CD4-positive, alpha-beta T cell treated with Interleukin-15 for 4 hours (primary cell): ENCODE measurements around the gene MYL12B.

Source experiments
- DNase-seq: peaks from one replicate; pipeline ENCODE4 v3.0.0-alpha.2; 2020; ENCODE audit warnings: low spot score

Gene MYL12B

DNA sequence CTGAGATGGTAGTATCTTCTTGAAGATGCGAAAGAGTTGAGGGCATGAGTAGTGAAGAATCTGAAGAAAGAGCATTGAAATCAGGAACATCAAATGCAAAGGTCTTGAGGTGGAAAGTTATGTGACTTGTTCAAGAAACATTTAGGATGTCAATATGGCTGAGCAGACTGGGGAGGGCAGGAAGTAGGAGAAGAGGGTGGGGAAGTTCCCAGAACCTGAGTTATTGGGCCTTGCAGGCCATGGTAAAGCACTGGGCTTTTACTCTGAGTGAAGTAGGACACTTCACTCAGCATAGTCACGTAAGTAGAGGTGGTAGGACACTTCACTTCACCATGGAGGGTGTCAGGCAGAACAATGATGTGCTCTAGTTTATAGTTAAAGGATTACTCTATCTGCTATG, 26.1 kb upstream of the MYL12B start:
- no peak for DNase-seq

DNA sequence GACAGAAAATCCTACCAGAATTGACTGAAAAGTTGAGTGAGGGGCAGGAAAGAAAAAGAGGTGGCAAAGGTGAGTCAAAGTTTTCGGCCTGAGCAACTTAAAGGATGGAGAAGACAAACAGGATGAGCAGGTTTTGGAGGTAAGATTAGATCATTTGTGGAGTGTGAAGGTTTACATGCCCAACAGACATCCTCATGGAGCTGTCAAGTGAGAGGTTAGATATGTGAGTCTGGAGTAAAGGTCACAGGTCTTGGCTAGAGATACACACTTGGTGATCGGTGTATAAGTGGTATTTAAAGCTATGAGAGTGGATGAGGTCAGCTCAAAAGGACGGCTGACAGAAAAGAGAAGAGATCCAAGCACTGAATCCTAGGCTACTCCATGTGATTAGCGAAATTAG, 25.5 kb upstream of the MYL12B start:
- no peak for DNase-seq

DNA sequence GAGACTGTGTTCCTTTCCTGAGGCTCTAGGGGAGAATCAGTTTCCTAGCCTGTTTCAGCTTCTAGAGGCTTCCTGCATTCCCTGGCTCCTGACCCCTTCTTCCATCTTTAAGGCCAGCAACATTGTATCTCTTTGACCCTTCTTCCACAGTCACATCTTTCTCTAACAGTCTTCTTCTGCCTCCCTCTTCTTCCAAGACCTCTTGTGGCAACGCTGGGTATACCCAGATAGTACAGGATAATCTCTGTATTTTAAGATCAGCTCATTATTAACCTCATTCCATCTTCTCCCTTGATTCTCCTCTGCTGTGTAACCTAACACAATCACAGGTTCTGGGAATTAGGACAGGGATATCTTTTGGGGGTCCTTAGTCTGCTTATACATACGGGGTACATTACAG, 23.2 kb upstream of the MYL12B start:
- DNase-seq, result no peak

DNA sequence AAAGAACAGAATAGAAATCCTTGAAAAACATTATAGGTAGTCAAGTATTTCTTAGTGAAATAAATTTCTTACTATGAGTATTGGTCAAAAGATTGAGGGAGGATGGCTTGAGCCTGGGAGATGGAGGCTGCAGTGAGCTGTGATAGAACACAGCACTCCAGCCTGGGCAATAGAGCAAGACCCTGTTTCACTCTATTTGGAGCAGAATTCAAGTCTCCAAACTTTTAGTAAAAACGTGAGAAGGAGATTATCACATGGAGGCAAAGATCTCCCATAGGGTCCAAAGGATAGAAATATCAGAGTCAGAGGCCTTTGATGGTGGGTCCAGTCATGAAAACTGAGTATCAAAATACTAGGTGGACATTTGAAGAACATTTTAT, 16.8 kb upstream of the MYL12B start:
- DNase-seq, result no peak

- DNase-seq, result peak; percentile 80
Observed at GRCh38 chr18:3245853-3246634, 15.9 kb upstream of the MYL12B start.

DNA sequence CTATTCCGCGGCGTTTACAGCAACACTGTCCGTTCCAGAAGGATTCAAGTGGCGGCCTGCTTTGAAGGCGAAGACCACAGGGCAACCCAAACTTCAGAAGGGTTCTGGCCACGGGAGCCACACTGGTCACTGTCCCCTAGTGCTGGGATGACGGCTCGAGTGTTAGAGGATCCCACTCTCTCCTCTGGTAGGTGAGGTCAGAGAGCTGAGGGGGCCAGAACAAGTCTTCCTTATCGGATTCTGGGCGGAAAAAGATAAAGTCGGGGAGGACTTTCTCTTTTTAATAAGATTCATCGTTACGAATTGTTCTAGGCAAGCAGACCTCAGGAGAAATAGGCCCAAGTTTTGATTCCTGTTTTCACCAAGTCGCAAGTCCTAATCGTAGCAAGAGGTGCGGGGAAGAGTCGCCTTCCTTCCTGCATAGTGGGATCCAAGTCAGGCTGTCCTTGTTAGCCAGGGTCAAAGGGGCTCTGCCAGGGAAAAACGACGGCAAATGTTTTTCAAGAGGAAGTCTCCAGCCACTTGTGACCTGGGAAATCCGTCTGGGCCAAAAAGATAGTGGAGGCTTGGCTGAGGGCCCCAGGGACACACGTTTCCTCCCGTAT, 15.2 kb upstream of the MYL12B start:
- no peak for DNase-seq

DNA sequence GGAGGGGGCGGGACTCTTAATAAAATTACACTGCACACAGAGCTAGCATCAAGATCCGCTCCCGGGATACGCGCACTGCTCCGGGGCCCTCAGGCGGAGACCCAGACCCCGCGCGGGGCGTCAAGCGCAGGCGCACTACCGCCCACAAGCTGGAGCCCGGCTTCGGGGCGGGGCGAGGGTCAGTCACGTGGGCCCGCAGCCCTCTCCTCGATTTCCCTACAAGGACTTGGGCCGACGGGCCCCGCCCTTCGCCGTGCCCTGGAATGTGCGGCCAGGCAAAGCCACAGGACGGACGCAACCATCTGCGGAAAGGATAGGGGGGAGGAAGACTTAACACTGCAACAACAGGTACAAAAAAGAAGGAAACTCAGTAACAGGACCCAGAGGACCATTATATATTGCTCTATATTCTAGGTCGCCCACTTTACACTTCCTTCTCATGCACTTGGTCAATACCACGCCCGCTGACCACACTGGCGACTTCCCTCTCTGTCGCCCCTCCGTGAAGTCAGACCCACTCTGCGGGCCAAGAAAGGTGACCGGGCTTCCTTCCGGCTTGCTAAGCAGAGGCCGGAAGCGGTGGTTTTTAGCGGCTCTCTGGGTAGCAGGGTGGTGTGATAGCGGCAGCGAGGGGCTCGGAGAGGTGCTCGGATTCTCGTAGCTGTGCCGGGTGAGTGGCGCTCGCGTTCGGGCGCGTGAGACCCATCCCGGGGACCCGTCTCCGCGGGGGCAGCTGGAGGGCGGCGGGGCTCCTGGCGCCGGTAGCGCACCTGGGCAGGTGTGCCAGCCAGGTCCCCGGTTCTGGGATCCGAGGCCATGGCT, 14.5 kb upstream of the MYL12B start, which contains the start of gene MYL12A:
MYL12A (plus strand) TSS at position 562 of the 822 bp plus-strand sequence. CDS start 5,447 bp downstream, outside the sequence.
- peak; percentile 94 for DNase-seq

GRCh38 chr18:3248062-3248657, 13.8 kb upstream of the MYL12B start:
- DNase-seq, result no peak

- peak; percentile 77 for DNase-seq
Observed at GRCh38 chr18:3248658-3249359, 13.1 kb upstream of the MYL12B start.

- peak; percentile 45 for DNase-seq
Observed at GRCh38 chr18:3250237-3251107, 11.5 kb upstream of the MYL12B start.

DNA sequence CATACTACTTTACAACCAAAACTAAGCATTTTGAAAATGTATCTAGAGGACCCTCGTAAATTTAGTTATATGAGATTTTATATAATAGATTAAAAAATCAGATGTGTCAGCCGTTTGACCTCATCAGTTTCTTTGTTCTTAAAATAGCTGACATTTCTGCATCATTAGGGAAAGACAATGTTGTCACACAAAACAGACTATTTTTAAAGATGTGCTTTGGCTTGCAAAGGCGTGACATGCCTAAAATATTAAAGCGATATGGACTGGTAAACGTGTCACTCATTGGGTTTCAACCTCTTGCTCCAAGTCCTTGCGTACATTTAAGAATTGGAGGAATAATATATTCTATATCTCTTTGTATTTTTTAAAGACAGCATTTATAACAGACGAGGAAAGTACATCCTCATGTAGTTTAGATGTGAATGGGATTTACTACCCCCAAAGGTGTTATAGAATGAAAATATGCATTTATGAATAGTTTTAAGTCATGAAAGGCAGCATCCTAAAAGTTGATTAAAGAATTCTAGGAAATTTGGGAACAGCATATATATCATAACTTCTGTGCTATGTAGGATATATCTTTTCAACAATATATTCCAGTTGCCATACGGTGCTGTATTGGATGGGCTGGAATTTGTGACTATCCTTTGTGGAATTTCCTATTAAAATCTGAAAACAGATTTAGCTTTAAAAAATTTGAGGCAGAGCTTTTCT, 10.5 kb upstream of the MYL12B start:
- DNase-seq, result no peak

DNA sequence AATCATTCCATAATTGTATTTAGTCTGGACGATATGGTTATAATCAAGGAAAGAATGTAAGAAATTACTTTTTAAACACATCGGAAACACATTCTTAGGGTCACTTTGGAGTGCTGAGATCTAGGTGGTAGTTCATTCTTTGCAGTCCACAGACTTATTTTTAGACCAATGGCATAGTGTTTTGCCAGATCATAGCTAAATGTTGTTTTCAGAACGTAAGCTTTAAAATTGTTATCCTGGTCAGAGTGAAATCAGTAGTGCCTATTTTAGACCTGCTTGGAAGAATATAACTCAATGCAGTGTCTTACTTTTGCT, 10.0 kb upstream of the MYL12B start:
- DNase-seq, result no peak

- DNase-seq, result no peak
Observed at GRCh38 chr18:3252843-3253242, 9.1 kb upstream of the MYL12B start.

DNA sequence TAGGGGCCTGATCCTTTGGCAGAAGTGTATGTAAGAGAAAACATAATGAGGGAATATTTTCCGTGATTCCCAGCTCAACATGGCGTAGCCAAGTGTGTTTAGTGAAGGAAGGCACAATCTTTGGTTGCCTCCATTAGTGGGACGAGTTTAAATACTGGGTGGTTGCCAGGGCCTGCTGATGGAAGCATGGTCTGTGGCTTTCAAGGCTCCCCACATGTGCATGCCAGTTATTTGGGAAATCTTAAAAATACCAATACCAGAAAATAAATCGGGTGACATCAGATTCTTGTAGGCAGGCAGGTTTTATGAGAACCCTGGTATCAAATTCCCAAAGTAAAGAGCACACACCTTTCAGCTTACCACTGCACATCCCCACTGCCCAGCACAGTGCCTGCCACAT, 7.2 kb upstream of the MYL12B start:
- no peak for DNase-seq

DNA sequence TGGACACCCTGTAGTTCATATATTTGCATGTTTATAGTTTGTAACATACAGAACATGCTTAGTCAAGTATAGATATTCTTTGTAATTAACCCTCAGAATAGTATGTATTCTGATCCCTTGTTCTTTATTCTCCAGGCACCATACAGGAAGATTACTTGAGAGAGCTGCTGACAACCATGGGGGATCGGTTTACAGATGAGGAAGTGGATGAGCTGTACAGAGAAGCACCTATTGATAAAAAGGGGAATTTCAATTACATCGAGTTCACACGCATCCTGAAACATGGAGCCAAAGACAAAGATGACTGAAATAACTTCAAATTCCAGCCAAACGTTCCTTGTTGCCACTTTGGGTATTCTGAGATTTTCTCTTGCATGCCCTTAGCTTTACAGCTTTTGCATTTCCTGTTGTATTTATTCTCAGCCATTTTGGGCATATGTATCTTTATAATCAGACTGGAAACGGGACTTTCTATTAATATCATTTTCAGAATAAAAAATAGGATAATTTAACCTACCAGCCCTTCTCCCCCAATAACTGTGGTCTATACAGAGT, 6.2 kb upstream of the MYL12B start:
- DNase-seq, result no peak

DNA sequence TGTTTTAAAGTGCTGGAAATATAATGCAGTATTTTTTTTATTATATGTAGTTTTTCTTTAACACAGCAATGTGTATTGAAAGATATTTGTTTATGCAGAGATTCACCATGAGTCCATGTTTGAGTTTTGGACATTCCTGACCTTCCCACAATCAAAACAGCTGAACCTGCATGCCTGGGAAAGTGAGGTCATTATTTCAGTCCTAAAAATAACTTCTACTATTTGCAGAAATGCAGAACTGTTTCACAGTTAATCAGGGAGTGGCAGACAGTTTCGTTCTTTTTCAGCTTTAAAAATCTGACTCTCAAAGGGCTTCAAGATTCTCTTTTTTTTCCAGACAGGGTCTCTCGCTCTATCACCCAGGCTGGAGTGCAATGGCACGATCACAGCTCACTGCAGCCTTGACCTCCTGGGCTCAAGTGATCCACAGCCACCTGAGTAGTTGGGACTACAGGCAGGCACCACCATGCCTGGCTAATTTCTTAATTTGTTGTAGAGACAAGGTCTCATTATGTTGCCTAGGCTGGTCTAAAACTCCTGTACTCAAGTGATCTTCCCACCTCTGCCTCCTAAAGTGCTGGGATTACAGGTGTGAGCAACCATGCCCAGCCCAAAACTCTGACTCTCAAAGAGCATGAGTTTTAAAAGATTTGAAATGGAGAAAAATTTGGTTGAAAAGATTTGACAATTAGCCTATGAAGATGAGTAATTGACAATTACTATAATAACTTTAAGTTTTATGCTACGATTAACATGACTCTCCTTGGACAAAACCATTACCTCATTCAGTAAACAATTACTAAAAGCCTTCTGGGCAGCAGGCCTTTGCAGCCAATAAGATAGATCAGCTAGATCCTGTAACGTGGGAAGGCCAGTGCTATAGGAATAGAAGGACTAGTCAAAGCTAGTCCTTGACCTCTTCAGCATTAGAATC, 5.0 kb upstream of the MYL12B start:
- no peak for DNase-seq

DNA sequence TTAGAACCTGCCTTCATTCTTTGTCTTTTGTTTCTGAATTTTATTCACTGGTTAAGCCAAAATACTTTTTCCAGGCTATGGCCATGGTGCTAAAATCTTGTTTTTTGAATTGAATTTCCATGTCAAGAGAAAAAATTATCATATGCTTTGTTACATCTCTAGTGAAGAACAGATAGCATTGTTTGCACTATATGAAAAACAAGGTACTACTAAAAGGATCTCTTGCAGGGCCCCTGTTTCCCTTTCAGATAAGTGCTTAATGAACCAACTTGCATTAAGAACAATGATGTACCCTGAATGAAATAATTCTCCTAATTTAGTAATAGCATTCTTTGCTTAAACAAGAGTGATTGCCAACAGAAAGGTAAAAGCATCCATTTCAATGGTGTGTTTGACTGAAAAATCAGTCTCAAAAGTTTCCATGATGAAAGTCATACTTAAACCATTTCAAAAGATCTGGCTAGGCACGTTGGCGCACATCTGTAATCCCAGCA, 4.3 kb upstream of the MYL12B start:
- no peak for DNase-seq

GRCh38 chr18:3260995-3261372, 949 bp upstream of the MYL12B start:
- peak; percentile 55 for DNase-seq
